Colonic mucosa (tissue), 4 donors: Measurements from ENCODE around the gene ACACA. TPM values are rescaled to one million over a fixed set of nuclear protein-coding genes. Genes with fewer than 3 reads are reported as not detected.

ENCODE experiments used
- DNase-seq: peaks from one replicate; pipeline ENCODE4 v3.0.0-alpha.2; 2020
- H3K27ac ChIP-seq: fragments of 200-600 bp; one replicate; pipeline ENCODE4 v1.8.0; 2021
- H3K27me3 ChIP-seq: fragments of 200-600 bp; one replicate; pipeline ENCODE4 v1.8.0; 2021
- H3K36me3 ChIP-seq: fragments of 200-600 bp; one replicate; pipeline ENCODE4 v1.8.0; 2021
- H3K4me1 ChIP-seq: fragments of 200-600 bp; one replicate; pipeline ENCODE4 v1.8.0; 2021; ENCODE audit warnings: mild to moderate bottlenecking
- H3K4me3 ChIP-seq: fragments of 200-600 bp; one replicate; pipeline ENCODE4 v1.8.0; 2021
- H3K9ac ChIP-seq, 2 donors: one replicate each; pipeline ENCODE4 v1.7.0; 2013; ENCODE audit warnings: control low read depth in 2 of 2, low read depth in 2 of 2, low read length in 2 of 2
- H3K9me3 ChIP-seq: fragments of 200-600 bp; one replicate; pipeline ENCODE4 v1.8.0; 2021
- CTCF ChIP-seq: fragments of 200-600 bp; IDR thresholded peaks from one replicate; pipeline ENCODE4 v1.8.0; 2022; ENCODE audit warnings: antibody characterized with exemption, mild to moderate bottlenecking
- intact Hi-C: fragments of 100-400 bp; cut with DNase I; formaldehyde crosslinking; loops from one replicate; pipeline ENCODE4 v1.14.1; 2022
- total RNA-seq, 2 donors: library from RNA; stranded (reverse); fragmentation: NEBNext Ultra II Directional in 1 of 2; extraction: Animal tissue kit (Norgen Biotek cat#: 25700) in 1 of 2; gene quantifications; one replicate each; pipeline ENCODE4 v1.2.1, GENCODE V29; 2021
- donor health status: healthy.
- donor health status: DM: no; HTN: no; CAD: no.
- donor health status: DM: no; HTN: no; CAD: no.

ACACA gene
- total RNA-seq, 2 donors from 2014 or later, result 59.5 to 72.6 TPM

DNA sequence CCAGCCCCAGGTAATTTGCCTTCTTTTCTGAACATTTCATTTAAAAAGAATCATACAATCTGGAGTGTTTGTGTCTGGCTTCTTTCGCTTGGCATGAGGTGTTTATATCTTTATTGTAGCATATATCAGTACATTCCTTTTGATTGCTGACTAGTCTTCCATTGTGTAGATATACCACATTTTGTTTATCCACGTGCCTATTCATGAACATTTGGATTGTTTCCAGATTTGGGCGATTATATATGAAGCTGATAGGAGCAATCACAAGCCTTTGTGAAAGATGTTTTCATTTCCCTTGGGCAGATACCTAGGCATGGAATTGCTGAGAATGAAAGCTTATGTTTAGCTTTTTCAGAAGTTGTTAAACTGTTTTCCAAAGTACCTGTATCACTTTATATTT is 337.5 kb downstream of the ACACA start:
- peaks cover 7% of the 10 kb centered on the region for H3K4me1 ChIP-seq
- no peak overlapping the region for H3K9ac ChIP-seq
- H3K27ac ChIP-seq, result no peak overlapping the region
- intact Hi-C loops, result no loop called here
- H3K9me3 ChIP-seq, result no peaks in the 10 kb centered on the region
- no peak for TF ChIP-seq CTCF
- no peak for DNase-seq
- no peak overlapping the region for H3K4me3 ChIP-seq
- H3K27me3 ChIP-seq, result no peaks in the 10 kb centered on the region
- H3K36me3 ChIP-seq, result no peaks in the 10 kb centered on the region

GRCh38 chr17:37068266-37068665 is 338.4 kb downstream of the ACACA start:
- H3K27me3 ChIP-seq, result no peaks in the 10 kb centered on the region
- no peak for DNase-seq
- H3K27ac ChIP-seq, result no peak overlapping the region
- intact Hi-C loops, result no loop called here
- H3K36me3 ChIP-seq, result no peaks in the 10 kb centered on the region
- H3K4me1 ChIP-seq, result peaks cover 7% of the 10 kb centered on the region
- H3K4me3 ChIP-seq, result no peak overlapping the region
- H3K9ac ChIP-seq, result no peak overlapping the region
- no peak for TF ChIP-seq CTCF
- H3K9me3 ChIP-seq, result no peaks in the 10 kb centered on the region

- H3K4me1 ChIP-seq, result peaks cover 7% of the 10 kb centered on the region
- DNase-seq, result peak; percentile 79
- intact Hi-C loops, result no loop called here
- no peak for TF ChIP-seq CTCF
- H3K36me3 ChIP-seq, result no peaks in the 10 kb centered on the region
- H3K4me3 ChIP-seq, result no peak overlapping the region
- no peaks in the 10 kb centered on the region for H3K27me3 ChIP-seq
- no peak overlapping the region for H3K9ac ChIP-seq
- H3K27ac ChIP-seq, result no peak overlapping the region
- no peaks in the 10 kb centered on the region for H3K9me3 ChIP-seq
Observed at GRCh38 chr17:37067555-37068111, 339.0 kb downstream of the ACACA start.

DNA sequence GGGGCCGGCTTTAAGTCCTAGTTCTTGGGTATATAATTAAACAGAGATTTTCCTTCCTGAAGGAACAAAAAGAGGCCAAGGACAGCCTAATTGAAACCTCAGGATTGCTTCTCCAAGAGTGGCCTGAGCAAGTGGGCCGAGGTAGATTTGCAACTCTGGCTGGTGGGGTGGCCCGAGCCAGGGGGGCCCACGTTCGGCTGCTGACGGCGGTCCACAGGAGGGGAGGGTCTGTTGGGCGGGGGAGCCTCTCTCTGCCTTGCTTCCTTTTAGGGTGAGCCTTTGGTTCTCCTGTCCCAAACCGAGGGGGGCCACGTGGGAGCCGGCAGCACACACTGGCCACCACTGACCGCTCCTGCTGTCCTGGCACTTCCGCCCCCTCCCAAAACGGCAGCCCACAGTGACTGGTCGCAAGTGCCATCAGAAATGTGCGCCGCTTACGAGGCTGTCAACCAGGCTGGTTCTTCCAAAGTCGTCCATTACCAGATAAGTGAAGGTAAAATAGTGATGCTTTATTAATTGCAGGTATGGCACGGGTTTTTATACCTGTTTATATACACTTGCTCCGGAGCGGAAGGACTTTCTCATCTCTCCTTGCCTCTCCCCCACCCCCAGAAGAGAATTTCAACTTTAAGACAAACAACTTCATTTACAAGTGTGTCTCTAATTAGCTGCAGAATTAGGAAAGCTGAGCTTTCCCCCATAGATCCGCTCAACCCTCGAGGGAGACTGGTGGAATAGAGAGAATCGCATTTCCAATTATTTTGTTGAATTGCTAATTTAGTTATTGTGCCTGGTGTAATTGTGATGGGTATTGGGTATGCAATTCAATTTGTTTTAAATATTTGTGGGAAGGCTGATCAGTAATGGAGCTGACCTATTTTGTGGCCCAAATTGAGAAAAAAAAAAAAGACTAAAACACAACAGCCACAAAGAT is 340.0 kb downstream of the ACACA start:
- no peak overlapping the region for H3K27ac ChIP-seq
- no peak overlapping the region for H3K4me3 ChIP-seq
- intact Hi-C loops, result no loop called here
- no peak for TF ChIP-seq CTCF
- no peak for DNase-seq
- no peaks in the 10 kb centered on the region for H3K36me3 ChIP-seq
- H3K4me1 ChIP-seq, result peaks cover 7% of the 10 kb centered on the region
- H3K9ac ChIP-seq, result no peak overlapping the region
- H3K9me3 ChIP-seq, result no peaks in the 10 kb centered on the region
- H3K27me3 ChIP-seq, result no peaks in the 10 kb centered on the region

- Histone ChIP-seq H3K9me3 (no peaks in the 10 kb centered on the region), H3K36me3 (no peaks in the 10 kb centered on the region), H3K27me3 (no peaks in the 10 kb centered on the region), H3K4me3 (no peak overlapping the region), H3K9ac (peak overlapping the region in 1 of 2 donors; percentile 2), H3K4me1 (peaks cover 7% of the 10 kb centered on the region), H3K27ac (no peak overlapping the region)
- TF ChIP-seq CTCF, result no peak
- intact Hi-C loops, result no loop called here
- no peak for DNase-seq
Observed at GRCh38 chr17:37065486-37066321, 340.9 kb downstream of the ACACA start.
